Adrenal gland (tissue), 12 donors: ENCODE measurements around the gene HBS1L. TPM values are rescaled to one million over a fixed set of nuclear protein-coding genes. Genes with fewer than 3 reads are reported as not detected.

Source experiments
- DNase-seq, 7 donors: peaks; one replicate each; pipeline ENCODE4 v3.0.0-alpha.2; 2019 to 2020
- H3K27ac ChIP-seq, 5 donors: fragments of 200-600 bp; sonication (generic) in 4 of 5; 1 replicate in 3 of 5; 2 replicates in 2 of 5; pipeline versions ENCODE4 v1.5.1 to v1.8.0; 2016 to 2020; ENCODE audit warnings: mild to moderate bottlenecking in 1 of 5
- H3K27me3 ChIP-seq: fragments of 200-600 bp; 2 replicates; pipeline ENCODE4 v1.8.0; 2021
- H3K36me3 ChIP-seq, 2 donors: fragments of 200-600 bp; replicated peaks in 1 of 2; 1 replicate in 1 of 2; 2 replicates in 1 of 2; pipeline versions ENCODE4 v1.5.1 to v1.8.0; 2018 to 2022
- H3K4me1 ChIP-seq, 2 donors: fragments of 200-600 bp; replicated peaks in 1 of 2; 1 replicate in 1 of 2; 2 replicates in 1 of 2; pipeline versions ENCODE4 v1.5.1 to v1.8.0; 2018 to 2021
- H3K4me3 ChIP-seq, 4 donors: fragments of 200-600 bp; sonication (generic) in 3 of 4; one replicate each; pipeline ENCODE4 v1.5.1; 2016 to 2018
- H3K9me3 ChIP-seq, 3 donors: fragments of 200-600 bp; sonication (generic) in 1 of 3; replicated peaks in 1 of 3; 1 replicate in 2 of 3; 2 replicates in 1 of 3; pipeline versions ENCODE4 v1.5.1 to v1.8.0; 2016 to 2021
- POLR2A ChIP-seq, 2 donors: fragments of 450-650 bp; IDR thresholded peaks; one replicate each; pipeline ENCODE4 v1.6.1; 2017; ENCODE audit warnings: antibody characterized with exemption in 2 of 2, mild to moderate bottlenecking in 2 of 2, moderate library complexity in 1 of 2
- WGBS, 4 donors: extraction: QIAGEN DNeasy Blood & Tissue Kit in 2 of 4; methylation state at CpG; one replicate each; pipeline versions ENCODE4 v1.1.5 to v1.1.7; 2013 to 2017; 5-methylcytosine and 5-hydroxymethylcytosine counted together
- intact Hi-C, 2 donors: fragments of 100-400 bp; cut with DNase I; formaldehyde crosslinking; loops; one replicate each; pipeline versions ENCODE4 v1.14.1 to v1.15.0; 2022 to 2023
- polyA plus RNA-seq, 3 donors: library from polyadenylated mRNA; stranded (reverse); fragments of 200-250 nt in 2 of 3; fragments of 350-450 nt in 1 of 3; fragmentation: Illumina TruSeq in 1 of 3; extraction: RNeasy Lipid Tissue Mini Kit (QIAGEN cat#74804) in 1 of 3; gene quantifications; one replicate each; pipeline ENCODE4 v1.2.3, GENCODE V29; 2013 to 2014
- total RNA-seq, 9 donors: library from RNA; depleted of rRNA in 4 of 9; stranded (reverse); fragments of >200 nt in 4 of 9; fragments of 120-200 nt in 1 of 9; fragmentation: NEBNext Ultra II Directional in 1 of 9; extraction: Animal tissue kit (Norgen Biotek cat#: 25700) in 1 of 9; gene quantifications; one replicate each; pipeline versions ENCODE4 v1.1.0 to v1.2.4, GENCODE V29; 2013 to 2023
- TF ChIP-seq, protein P1 (sequence below), 6 experiments: fragments of 450-650 bp in 4 of 6; fragments of 200-600 bp in 2 of 6; sonication (generic) in 1 of 6; IDR thresholded peaks; 1 replicate in 5 of 6; 2 replicates in 1 of 6; pipeline versions ENCODE4 v1.5.1 to v1.8.0; 2016 to 2021; ENCODE audit warnings: antibody characterized with exemption in 6 of 6, mild to moderate bottlenecking in 2 of 6, moderate library complexity in 1 of 6
- donor health status: healthy with polysubstance abuse.
- donor health status: Bipolar disorder and iron deficiency.
- donor health status: DM: yes; HTN: yes; CAD: no.
- donor health status: DM: no; HTN: no; CAD: no.
- donor health status: DM: no; HTN: no; CAD: no.
- donor health status: DM: yes; HTN: yes; CAD: no.

Gene HBS1L
- total and polyA plus RNA-seq, 12 donors = 17.0 to 121 (median 58.4) TPM

DNA sequence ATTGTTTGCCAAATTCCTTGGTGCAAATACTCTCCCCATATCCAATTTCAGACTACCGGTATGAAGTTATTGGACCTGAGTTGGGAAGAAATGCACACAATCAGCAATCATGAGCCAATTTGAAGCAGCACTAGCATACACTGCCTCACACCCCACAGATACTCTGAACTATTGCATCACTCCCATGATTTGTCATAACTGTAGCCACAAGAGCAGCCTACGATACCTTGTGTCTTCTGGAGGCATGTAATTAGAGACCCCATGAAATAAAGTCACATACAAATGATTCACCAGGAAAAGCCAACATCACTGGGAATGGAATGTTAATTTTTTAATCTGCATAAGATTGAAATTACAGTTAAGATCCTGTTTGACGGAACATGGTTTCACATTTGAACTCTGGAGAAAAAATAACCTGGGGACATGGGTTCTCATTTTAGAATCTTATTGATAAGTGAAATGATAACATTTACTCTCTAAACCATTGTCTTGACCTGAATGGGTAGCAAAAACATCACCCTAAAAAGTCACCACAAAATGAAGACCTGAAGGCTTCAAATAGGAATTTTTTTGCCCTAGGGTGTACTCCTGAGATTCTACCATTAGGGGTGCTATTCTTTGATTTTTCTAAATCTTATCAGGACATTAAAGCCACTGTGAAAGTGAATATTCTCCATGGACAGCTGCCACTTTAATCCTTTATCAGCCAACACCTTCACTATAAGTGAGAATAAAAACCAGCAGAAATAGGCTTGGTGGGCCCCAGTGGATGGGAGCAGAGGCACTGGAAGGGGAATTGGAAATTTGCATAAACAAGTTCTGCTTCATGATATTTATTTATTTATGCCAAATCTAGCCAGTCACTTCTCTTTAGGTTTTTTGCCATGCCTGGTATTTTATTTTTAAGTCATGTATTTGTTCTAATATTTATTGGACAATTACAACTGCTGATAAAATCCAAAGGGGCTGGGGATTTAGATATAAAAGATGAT, 34.5 kb upstream of the HBS1L start:
- no peak for DNase-seq
- no peaks in the 10 kb centered on the region for H3K27me3 ChIP-seq
- H3K9me3 ChIP-seq = no peaks in the 10 kb centered on the region
- no peaks in the 10 kb centered on the region for H3K4me1 ChIP-seq
- H3K36me3 ChIP-seq = no peaks in the 10 kb centered on the region
- 78 to 83% (median 81%) methylated on average over 3 of the region's 3 CpGs for WGBS, 4 donors
- no peak overlapping the region for H3K27ac ChIP-seq
- no peak overlapping the region for H3K4me3 ChIP-seq
- intact Hi-C loops = no loop called here
- TF ChIP-seq, protein P1, sequence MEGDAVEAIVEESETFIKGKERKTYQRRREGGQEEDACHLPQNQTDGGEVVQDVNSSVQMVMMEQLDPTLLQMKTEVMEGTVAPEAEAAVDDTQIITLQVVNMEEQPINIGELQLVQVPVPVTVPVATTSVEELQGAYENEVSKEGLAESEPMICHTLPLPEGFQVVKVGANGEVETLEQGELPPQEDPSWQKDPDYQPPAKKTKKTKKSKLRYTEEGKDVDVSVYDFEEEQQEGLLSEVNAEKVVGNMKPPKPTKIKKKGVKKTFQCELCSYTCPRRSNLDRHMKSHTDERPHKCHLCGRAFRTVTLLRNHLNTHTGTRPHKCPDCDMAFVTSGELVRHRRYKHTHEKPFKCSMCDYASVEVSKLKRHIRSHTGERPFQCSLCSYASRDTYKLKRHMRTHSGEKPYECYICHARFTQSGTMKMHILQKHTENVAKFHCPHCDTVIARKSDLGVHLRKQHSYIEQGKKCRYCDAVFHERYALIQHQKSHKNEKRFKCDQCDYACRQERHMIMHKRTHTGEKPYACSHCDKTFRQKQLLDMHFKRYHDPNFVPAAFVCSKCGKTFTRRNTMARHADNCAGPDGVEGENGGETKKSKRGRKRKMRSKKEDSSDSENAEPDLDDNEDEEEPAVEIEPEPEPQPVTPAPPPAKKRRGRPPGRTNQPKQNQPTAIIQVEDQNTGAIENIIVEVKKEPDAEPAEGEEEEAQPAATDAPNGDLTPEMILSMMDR (IDR thresholded peaks at IDR 0.05) = peak; percentile 20 to 51 (median 24)
- no peak for TF ChIP-seq POLR2A (IDR thresholded peaks at IDR 0.05)

DNA sequence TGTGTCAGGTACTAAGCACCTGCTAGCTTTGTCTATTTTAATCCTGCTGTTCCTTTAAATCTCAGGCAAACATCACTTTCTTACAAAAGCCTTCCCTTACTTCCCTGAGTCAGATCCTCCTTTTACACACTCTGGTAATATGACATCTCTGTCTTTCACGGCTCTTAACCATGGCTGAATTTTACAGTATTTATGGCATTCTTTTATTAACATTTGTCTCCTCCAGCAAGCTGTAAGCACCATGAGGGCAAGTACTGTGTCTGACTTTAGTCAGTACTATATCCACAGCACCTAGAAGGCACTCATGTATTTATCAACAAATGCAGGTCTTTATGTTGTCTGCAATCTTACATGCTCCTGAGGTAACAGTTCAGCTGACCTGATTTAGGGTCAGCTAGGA, 33.7 kb upstream of the HBS1L start:
- H3K4me3 ChIP-seq = no peak overlapping the region
- intact Hi-C loops = no loop called here

DNA sequence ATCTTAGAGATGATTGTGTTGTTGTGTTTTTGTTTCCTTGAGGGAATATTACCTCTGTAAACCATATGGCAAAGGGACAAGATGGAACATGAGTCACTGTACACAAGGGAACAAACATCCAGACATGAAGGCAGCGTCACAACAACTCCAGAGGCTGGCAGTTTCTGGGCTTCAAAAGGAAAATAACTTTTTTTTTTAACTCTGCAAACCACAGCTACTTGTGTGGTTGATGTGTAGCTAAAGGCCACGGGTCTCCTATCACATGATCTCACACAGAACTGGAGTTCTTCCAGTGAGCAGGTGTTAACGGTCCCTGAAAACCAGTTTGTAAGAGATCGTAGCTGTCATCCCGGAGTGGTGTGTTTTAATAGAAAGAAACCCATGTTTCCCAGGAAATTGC, 33.2 kb upstream of the HBS1L start:
- TF ChIP-seq, protein P1 (IDR thresholded peaks at IDR 0.05) = no peak
- no peak for TF ChIP-seq POLR2A (IDR thresholded peaks at IDR 0.05)
- Histone ChIP-seq H3K9me3 (no peaks in the 10 kb centered on the region), H3K36me3 (no peaks in the 10 kb centered on the region), H3K4me3 (no peak overlapping the region), H3K27me3 (no peaks in the 10 kb centered on the region), H3K27ac (no peak overlapping the region), H3K4me1 (no peaks in the 10 kb centered on the region)
- no peak for DNase-seq
- 52 to 68% (median 60%) methylated on average over 5 of the region's 5 CpGs for WGBS, 4 donors
- intact Hi-C loops = no loop called here

More for the DNA sequence above, 33.7 kb upstream of the HBS1L start:
- H3K27ac ChIP-seq = no peak overlapping the region
- WGBS, 4 donors = 61 to 69% (median 65%) methylated on average over 1 of the region's 1 CpG
- H3K4me1 ChIP-seq = no peaks in the 10 kb centered on the region
- no peaks in the 10 kb centered on the region for H3K9me3 ChIP-seq
- H3K27me3 ChIP-seq = no peaks in the 10 kb centered on the region
- DNase-seq = no peak
- TF ChIP-seq POLR2A (IDR thresholded peaks at IDR 0.05) = no peak
- TF ChIP-seq, protein P1 (IDR thresholded peaks at IDR 0.05) = no peak
- no peaks in the 10 kb centered on the region for H3K36me3 ChIP-seq

DNA sequence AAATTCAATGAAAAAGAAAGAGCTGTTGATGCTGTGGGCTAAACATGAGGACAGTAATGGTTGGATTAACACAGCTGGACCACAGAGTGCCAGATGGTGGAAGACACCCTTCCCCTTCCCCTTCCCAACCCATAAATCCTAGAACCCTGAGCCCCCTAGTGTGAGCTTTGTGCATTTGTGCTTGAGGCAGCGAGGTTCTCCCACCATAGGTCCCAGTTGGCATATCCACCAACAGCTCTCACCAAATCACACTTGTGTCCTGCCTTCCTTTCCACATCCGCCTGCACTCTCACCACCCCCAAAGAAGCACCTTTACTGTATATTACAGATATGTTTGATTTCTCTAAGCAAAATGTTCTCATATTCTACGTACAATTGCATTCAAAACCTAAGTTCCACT, 32.8 kb upstream of the HBS1L start:
- TF ChIP-seq POLR2A (IDR thresholded peaks at IDR 0.05) = no peak
- TF ChIP-seq, protein P1 (IDR thresholded peaks at IDR 0.05) = no peak
- 76 to 83% (median 81%) methylated on average over 3 of the region's 3 CpGs for WGBS, 4 donors

More for the DNA sequence above, 32.8 kb upstream of the HBS1L start:
- Histone ChIP-seq H3K9me3 (peaks cover 0 to under 1% (median 0%) of the 10 kb centered on the region in 3 donors), H3K27me3 (no peaks in the 10 kb centered on the region), H3K36me3 (no peaks in the 10 kb centered on the region), H3K4me1 (no peaks in the 10 kb centered on the region), H3K27ac (no peak overlapping the region), H3K4me3 (no peak overlapping the region)
- no peak for DNase-seq
- intact Hi-C loops = no loop called here
